Brain microvascular endothelial cell (primary cell): ENCODE results near the gene ZBTB5.

ENCODE experiments used
- DNase-seq: peaks from one replicate; pipeline ENCODE4 v3.0.0-alpha.2; 2020
- H3K27ac ChIP-seq: fragments of 250-450 bp; sonication (Bioruptor Pico); 2 replicates; pipeline ENCODE4 v1.5.1; 2020; ENCODE audit warnings: mild to moderate bottlenecking, moderate library complexity
- H3K27me3 ChIP-seq: fragments of 250-450 bp; sonication (Bioruptor Pico); replicated peaks from 2 replicates; pipeline ENCODE4 v1.5.1; 2020; ENCODE audit warnings: mild to moderate bottlenecking
- H3K36me3 ChIP-seq: fragments of 250-450 bp; sonication (Bioruptor Pico); replicated peaks from 2 replicates; pipeline ENCODE4 v1.5.1; 2020; ENCODE audit warnings: mild to moderate bottlenecking
- H3K4me3 ChIP-seq: 2 replicates; pipeline ENCODE4 v1.5.1; 2011; ENCODE audit warnings: low read depth, mild to moderate bottlenecking, control low read depth, low read length, moderate library complexity
- CTCF ChIP-seq: IDR thresholded peaks from 2 replicates; pipeline ENCODE4 v1.5.1; 2011; ENCODE audit warnings: low read depth, mild to moderate bottlenecking, moderate library complexity, low read length, control low read depth, inconsistent platforms; ENCODE audit errors: missing control alignments
- in situ Hi-C: cut with HindIII; loops from 2 replicates; pipeline ENCODE4 v1.10.0; 2017; ENCODE audit warnings: low sequenced_read_pairs, low pct_ligation_motif_present

ZBTB5 gene

GRCh38 chr9:37501957-37502596 lies 36.8 kb upstream of the ZBTB5 start:
- no peak for TF ChIP-seq CTCF
- DNase-seq = no peak
- H3K36me3 ChIP-seq = peaks cover 47% of the 10 kb centered on the region
- H3K27ac ChIP-seq = no peak overlapping the region
- no peaks in the 10 kb centered on the region for H3K27me3 ChIP-seq
- no peak overlapping the region for H3K4me3 ChIP-seq
- in situ Hi-C loops = no loop called here

GRCh38 chr9:37499297-37499696 lies 34.0 kb upstream of the ZBTB5 start:
- TF ChIP-seq CTCF = no peak
- Histone ChIP-seq H3K4me3 (no peak overlapping the region), H3K27me3 (no peaks in the 10 kb centered on the region), H3K36me3 (peaks cover 62% of the 10 kb centered on the region), H3K27ac (no peak overlapping the region)
- no peak for DNase-seq
- in situ Hi-C loops = loop anchor here (25.0 kb wide), 1 partner anchor 88 kb away; the partner anchor contains the start of genes FBXO10 and TOMM5

- TF ChIP-seq CTCF = no peak
- in situ Hi-C loops = loop anchor here (25.0 kb wide), 1 partner anchor 89 kb away; the partner anchor contains the start of genes FBXO10 and TOMM5
- peaks cover 69% of the 10 kb centered on the region for H3K36me3 ChIP-seq
- H3K4me3 ChIP-seq = no peak overlapping the region
- DNase-seq = no peak
- no peak overlapping the region for H3K27ac ChIP-seq
- H3K27me3 ChIP-seq = no peaks in the 10 kb centered on the region
Observed at GRCh38 chr9:37498457-37498856, 33.2 kb upstream of the ZBTB5 start.

- Histone ChIP-seq H3K27ac (no peak overlapping the region), H3K4me3 (no peak overlapping the region), H3K36me3 (peaks cover 69% of the 10 kb centered on the region), H3K27me3 (no peaks in the 10 kb centered on the region)
- TF ChIP-seq CTCF = no peak
- in situ Hi-C loops = loop anchor here (25.0 kb wide), 1 partner anchor 90 kb away; the partner anchor contains the start of genes FBXO10 and TOMM5
- no peak for DNase-seq
Observed at GRCh38 chr9:37497320-37497719, 32.1 kb upstream of the ZBTB5 start.

GRCh38 chr9:37496020-37496419 lies 30.8 kb upstream of the ZBTB5 start:
- no peaks in the 10 kb centered on the region for H3K27me3 ChIP-seq
- in situ Hi-C loops = loop anchor here (25.0 kb wide), 1 partner anchor 91 kb away; the partner anchor contains the start of genes FBXO10 and TOMM5
- TF ChIP-seq CTCF = no peak
- no peak overlapping the region for H3K27ac ChIP-seq
- DNase-seq = no peak
- H3K4me3 ChIP-seq = no peak overlapping the region
- peaks cover 63% of the 10 kb centered on the region for H3K36me3 ChIP-seq
